A549 (cell line): ENCODE results near the gene NFE2L2. TPM values are rescaled to one million over a fixed set of nuclear protein-coding genes. Genes with fewer than 3 reads are reported as not detected.

Source experiments
- ATAC-seq, 2 experiments: fragments of 200-7000 bp in 1 of 2; fragments of >200 bp in 1 of 2; cut with Nextera tagmentation in 1 of 2; cut with Tn5 transposase in 1 of 2; 3 replicates each; pipeline versions ENCODE4 v1.8.0 to v1.9.1; 2018 to 2020; ENCODE audit warnings: mild to moderate bottlenecking in 1 of 2, moderate library complexity in 1 of 2
- CTCF ChIA-PET: fragments of 300-600 bp; sonication (Branson Sonifier 250); formaldehyde crosslinking; extraction: SDS; loops from one replicate; lab custom pipeline; 2021; ENCODE audit warnings: antibody characterized with exemption, inconsistent platforms; lab: Yijun Ruan, JAX
- POLR2A ChIA-PET: fragments of 350-600 bp; formaldehyde crosslinking; extraction: SDS; loops from one replicate; lab custom pipeline; 2021; ENCODE audit warnings: antibody characterized with exemption, inconsistent platforms; lab: Yijun Ruan, JAX
- DNase-seq, 2 experiments: peaks; one replicate each; pipeline versions ENCODE4 v3.0.0 to v3.0.0-alpha.2; 2011 to 2016; ENCODE audit warnings: low read depth in 1 of 2, low spot score in 1 of 2
- FAIRE-seq: peaks from 2 replicates; lab custom pipeline; 2011; peaks lifted over from hg19 to GRCh38; lab: Jason Lieb, UNC
- H3K27ac ChIP-seq, 2 experiments: fragments of >200 bp; sonication (Bioruptor Twin); formaldehyde crosslinking; 3 replicates each; pipeline ENCODE4 v1.5.1; 2016 to 2017
- H3K4me1 ChIP-seq: fragments of >200 bp; sonication (Bioruptor Twin); formaldehyde crosslinking; 3 replicates; pipeline ENCODE4 v1.6.1; 2016
- H3K4me2 ChIP-seq: fragments of >200 bp; sonication (Bioruptor Twin); formaldehyde crosslinking; 3 replicates; pipeline ENCODE4 v1.6.1; 2016
- H3K4me3 ChIP-seq: fragments of >200 bp; sonication (Bioruptor Twin); formaldehyde crosslinking; 3 replicates; pipeline ENCODE4 v1.5.1; 2016
- H3K9me3 ChIP-seq: fragments of >200 bp; sonication (Bioruptor Twin); formaldehyde crosslinking; 3 replicates; pipeline ENCODE4 v1.6.1; 2016
- CBX8 ChIP-seq: fragments of 200-600 bp; sonication (generic); IDR thresholded peaks from 2 replicates; pipeline ENCODE4 v1.6.1; 2016
- CEBPB ChIP-seq, 2 experiments: fragments of >200 bp in 1 of 2; sonication (Bioruptor Twin) in 1 of 2; formaldehyde crosslinking in 1 of 2; IDR thresholded peaks; 2 replicates each; pipeline ENCODE4 v1.6.1; 2012 to 2016
- CHD4 ChIP-seq: fragments of 200-600 bp; sonication (generic); IDR thresholded peaks from 2 replicates; pipeline ENCODE4 v1.6.1; 2016; ENCODE audit warnings: antibody characterized with exemption, mild to moderate bottlenecking, borderline replicate concordance
- FOSL2 ChIP-seq, 2 experiments: fragments of 450-650 bp in 1 of 2; fragments of >200 bp in 1 of 2; sonication (Bioruptor Twin) in 1 of 2; formaldehyde crosslinking; IDR thresholded peaks; 2 replicates each; pipeline versions ENCODE4 v1.5.0 to v1.6.1; 2016 to 2020; ENCODE audit warnings: mild to moderate bottlenecking in 1 of 2, moderate library complexity in 1 of 2
- HDAC2 ChIP-seq: fragments of 200-600 bp; sonication (generic); IDR thresholded peaks from 2 replicates; pipeline ENCODE4 v1.6.1; 2016
- HOXB13 ChIP-seq: fragments of 250-450 bp; sonication (Bioruptor Pico); IDR thresholded peaks from 2 replicates; pipeline ENCODE4 v1.5.0; 2020; ENCODE audit warnings: low read depth, mild to moderate bottlenecking, moderate library complexity
- JUNB ChIP-seq: fragments of >200 bp; sonication (Bioruptor Twin); formaldehyde crosslinking; IDR thresholded peaks from 2 replicates; pipeline ENCODE4 v1.6.1; 2016
- KDM1A ChIP-seq: fragments of 200-600 bp; sonication (generic); IDR thresholded peaks from 2 replicates; pipeline ENCODE4 v1.6.1; 2016; ENCODE audit warnings: low read depth, mild to moderate bottlenecking
- MYC ChIP-seq: IDR thresholded peaks from 2 replicates; pipeline ENCODE4 v1.6.1; 2012; ENCODE audit warnings: mild to moderate bottlenecking, inconsistent platforms, low read length, improper control_type of control experiment, borderline replicate concordance
- NFE2L2 ChIP-seq: fragments of 150-350 bp; conservative IDR thresholded peaks from 2 replicates; pipeline ENCODE4 v1.6.1; 2014; ENCODE audit warnings: low read length
- NPAS2 ChIP-seq: fragments of 250-450 bp; sonication (Bioruptor Pico); IDR thresholded peaks from 2 replicates; pipeline ENCODE4 v1.8.0; 2022; ENCODE audit warnings: mild to moderate bottlenecking, moderate library complexity, borderline replicate concordance
- POLR2A ChIP-seq: IDR thresholded peaks from 2 replicates; pipeline ENCODE4 v1.6.1; 2012; ENCODE audit warnings: mild to moderate bottlenecking, low read length
- POLR2AphosphoS2 ChIP-seq: conservative IDR thresholded peaks from 2 replicates; pipeline ENCODE4 v1.6.1; 2012; ENCODE audit warnings: low read length, improper control_type of control experiment, inconsistent platforms
- RAD21 ChIP-seq, 2 experiments: fragments of >200 bp in 1 of 2; sonication (Bioruptor Twin) in 1 of 2; formaldehyde crosslinking in 1 of 2; IDR thresholded peaks in 1 of 2; conservative IDR thresholded peaks in 1 of 2; 2 replicates in 1 of 2; 3 replicates in 1 of 2; pipeline ENCODE4 v1.6.1; 2012 to 2018; ENCODE audit warnings: inconsistent platforms in 1 of 2
- RARB ChIP-seq: fragments of 250-450 bp; sonication (Bioruptor Pico); IDR thresholded peaks from 2 replicates; pipeline ENCODE4 v1.8.0; 2021; ENCODE audit warnings: mild to moderate bottlenecking, moderate library complexity
- RFX5 ChIP-seq: fragments of 450-650 bp; IDR thresholded peaks from 2 replicates; pipeline ENCODE4 v1.7.1; 2014; ENCODE audit warnings: antibody characterized with exemption, mild to moderate bottlenecking, moderate library complexity
- TP53 ChIP-seq: fragments of 250-450 bp; sonication (Bioruptor Pico); IDR thresholded peaks from 2 replicates; pipeline ENCODE4 v1.5.0; 2021; ENCODE audit warnings: mild to moderate bottlenecking, moderate library complexity
- ZFP36 ChIP-seq: fragments of 450-650 bp; IDR thresholded peaks from 2 replicates; pipeline ENCODE4 v1.6.1; 2014; ENCODE audit warnings: borderline replicate concordance; ENCODE audit not compliant: partially characterized antibody
- ZNF302 ChIP-seq: fragments of 250-450 bp; sonication (Bioruptor Pico); IDR thresholded peaks from 2 replicates; pipeline ENCODE4 v1.9.0; 2021; ENCODE audit warnings: inconsistent platforms, mild to moderate bottlenecking, moderate library complexity
- WGBS: methylation state at CpG from one replicate; pipeline ENCODE4 v1.1.6; 2017; ENCODE audit errors: missing lambda C conversion rate; 5-methylcytosine and 5-hydroxymethylcytosine counted together
- polyA plus RNA-seq, 4 experiments: library from polyadenylated mRNA; depleted of rRNA in 3 of 4; stranded (reverse); fragments of >200 nt; fragmentation: RNase III in 1 of 4; extraction: RNeasy Plus Mini Kit Qiagen cat#74134 plus additional on column Dnase treatment in 1 of 4; gene quantifications; 2 replicates in 3 of 4; 3 replicates in 1 of 4; pipeline ENCODE4 v1.2.3, GENCODE V29; 2011 to 2017
- TF ChIP-seq, protein P1 (sequence below): fragments of 200-600 bp; sonication (generic); IDR thresholded peaks from 2 replicates; pipeline ENCODE4 v1.6.1; 2016; ENCODE audit warnings: antibody characterized with exemption, mild to moderate bottlenecking, moderate library complexity
- TF ChIP-seq, protein P2 (sequence below): IDR thresholded peaks from 2 replicates; pipeline ENCODE4 v1.6.1; 2012; ENCODE audit warnings: low read depth, borderline replicate concordance
- TF ChIP-seq, protein P3 (sequence below): IDR thresholded peaks from 2 replicates; pipeline ENCODE4 v1.6.1; 2012

NFE2L2 gene
- polyA plus RNA-seq, 2 of the 4 experiments (the other 2 are of a cell fraction) = 65.8 to 146 TPM

DNA sequence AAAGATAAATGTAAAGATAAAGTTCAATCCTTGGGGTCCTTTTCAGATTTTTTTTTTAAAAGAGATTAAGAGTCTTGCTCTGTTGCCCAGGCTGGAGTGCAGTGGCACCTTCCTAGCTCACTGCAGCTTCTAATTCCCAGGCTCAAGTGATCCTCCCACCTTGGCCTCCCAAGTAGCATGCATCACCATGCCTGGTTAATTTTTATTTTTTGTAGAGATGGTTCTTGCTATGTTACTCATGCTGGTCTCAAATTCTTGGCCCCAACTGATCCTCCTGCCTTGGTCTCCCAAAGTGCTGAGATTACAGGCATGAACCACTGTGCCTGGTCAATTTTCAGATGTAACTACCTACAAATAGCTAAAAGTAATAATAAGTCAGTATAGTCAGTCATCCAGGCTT lies 21.1 kb downstream of the NFE2L2 start:
- DNase-seq (peak in 1 of 2 experiments; percentile 58), FAIRE-seq (no peak)
- POLR2A ChIA-PET = interaction anchor here (3.9 kb wide), 1 partner anchor 21 kb away, joined by 25 read pairs; the partner anchor contains the start of gene NFE2L2
- Histone ChIP-seq H3K4me2 (peak overlapping the region; percentile 87), H3K4me3 (peak overlapping the region; percentile 16; the same call in 2 of the 3 replicates), H3K27ac (peak overlapping the region; percentile 86 to 92), H3K4me1 (peaks cover 98% of the 10 kb centered on the region), H3K9me3 (no peaks in the 10 kb centered on the region)
- CTCF ChIA-PET = interaction anchor here (0.7 to 1.5 kb wide), 4 partner anchors 20 to 79 kb away, joined by 5 to 7 read pairs (median 5); no protein-coding TSS in a partner anchor
- no peak for TF ChIP-seq CBX8
- no peak for TF ChIP-seq MYC
- no peak for TF ChIP-seq FOSL2 (IDR thresholded peaks at IDR 0.05)
- peak; percentile 35; the same call in 1 of the 2 replicates for TF ChIP-seq FOSL2 (CRISPR knock-in tag; IDR thresholded peaks at IDR 0.05)
- TF ChIP-seq JUNB = 0 out of 2 replicates have a peak, but pooled peaks have one; percentile 12
- TF ChIP-seq, all 56 proteins: peak for 2
- no peak for ATAC-seq

DNA sequence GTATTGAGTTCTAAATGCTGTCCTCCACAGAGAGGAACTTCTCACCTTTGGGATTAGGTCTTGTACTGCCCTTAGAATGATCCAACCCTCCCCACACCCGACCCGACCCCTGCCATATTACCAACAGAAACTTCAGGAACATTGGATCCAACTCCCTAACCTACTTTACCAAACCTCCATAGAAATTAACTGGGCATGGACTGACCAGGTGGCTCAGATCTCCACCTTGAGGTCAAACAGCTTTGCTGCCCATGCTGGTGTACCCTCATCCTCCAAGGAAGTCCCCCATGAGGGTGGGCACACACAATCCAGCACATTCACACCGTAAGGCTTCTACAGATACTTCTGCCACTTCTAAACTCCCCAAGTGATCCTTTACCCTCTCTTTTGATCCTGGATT lies 21.5 kb downstream of the NFE2L2 start:
- WGBS = 41% methylated on average over 3 of the region's 3 CpGs
- CTCF ChIA-PET = interaction anchor here (1.2 to 1.5 kb wide), 3 partner anchors 20 to 78 kb away, joined by 5 read pairs; no protein-coding TSS in a partner anchor
- ATAC-seq (peak in 1 of 2 experiments; percentile 1; a peak in 2 of 6 replicates), DNase-seq (no peak)
- TF ChIP-seq ZFP36 (no peak), CEBPB (IDR thresholded peaks at IDR 0.05) (no peak), FOSL2 (IDR thresholded peaks at IDR 0.05) (no peak), FOSL2 (CRISPR knock-in tag; IDR thresholded peaks at IDR 0.05) (no peak), ZNF302 (CRISPR knock-in tag) (no peak), NFE2L2 (no peak), RAD21 (conservative IDR thresholded peaks at IDR 0.05 in 1 of 2, IDR thresholded peaks at IDR 0.05 in 1 of 2) (no peak), POLR2AphosphoS2 (no peak), CHD4 (no peak), HOXB13 (CRISPR knock-in tag) (no peak), RFX5 (no peak), NPAS2 (no peak), RARB (no peak), KDM1A (no peak), HDAC2 (no peak), TP53 (CRISPR knock-in tag) (no peak), POLR2A (no peak)
- TF ChIP-seq, protein P1, sequence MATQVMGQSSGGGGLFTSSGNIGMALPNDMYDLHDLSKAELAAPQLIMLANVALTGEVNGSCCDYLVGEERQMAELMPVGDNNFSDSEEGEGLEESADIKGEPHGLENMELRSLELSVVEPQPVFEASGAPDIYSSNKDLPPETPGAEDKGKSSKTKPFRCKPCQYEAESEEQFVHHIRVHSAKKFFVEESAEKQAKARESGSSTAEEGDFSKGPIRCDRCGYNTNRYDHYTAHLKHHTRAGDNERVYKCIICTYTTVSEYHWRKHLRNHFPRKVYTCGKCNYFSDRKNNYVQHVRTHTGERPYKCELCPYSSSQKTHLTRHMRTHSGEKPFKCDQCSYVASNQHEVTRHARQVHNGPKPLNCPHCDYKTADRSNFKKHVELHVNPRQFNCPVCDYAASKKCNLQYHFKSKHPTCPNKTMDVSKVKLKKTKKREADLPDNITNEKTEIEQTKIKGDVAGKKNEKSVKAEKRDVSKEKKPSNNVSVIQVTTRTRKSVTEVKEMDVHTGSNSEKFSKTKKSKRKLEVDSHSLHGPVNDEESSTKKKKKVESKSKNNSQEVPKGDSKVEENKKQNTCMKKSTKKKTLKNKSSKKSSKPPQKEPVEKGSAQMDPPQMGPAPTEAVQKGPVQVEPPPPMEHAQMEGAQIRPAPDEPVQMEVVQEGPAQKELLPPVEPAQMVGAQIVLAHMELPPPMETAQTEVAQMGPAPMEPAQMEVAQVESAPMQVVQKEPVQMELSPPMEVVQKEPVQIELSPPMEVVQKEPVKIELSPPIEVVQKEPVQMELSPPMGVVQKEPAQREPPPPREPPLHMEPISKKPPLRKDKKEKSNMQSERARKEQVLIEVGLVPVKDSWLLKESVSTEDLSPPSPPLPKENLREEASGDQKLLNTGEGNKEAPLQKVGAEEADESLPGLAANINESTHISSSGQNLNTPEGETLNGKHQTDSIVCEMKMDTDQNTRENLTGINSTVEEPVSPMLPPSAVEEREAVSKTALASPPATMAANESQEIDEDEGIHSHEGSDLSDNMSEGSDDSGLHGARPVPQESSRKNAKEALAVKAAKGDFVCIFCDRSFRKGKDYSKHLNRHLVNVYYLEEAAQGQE = no peak
- TF ChIP-seq, protein P2, sequence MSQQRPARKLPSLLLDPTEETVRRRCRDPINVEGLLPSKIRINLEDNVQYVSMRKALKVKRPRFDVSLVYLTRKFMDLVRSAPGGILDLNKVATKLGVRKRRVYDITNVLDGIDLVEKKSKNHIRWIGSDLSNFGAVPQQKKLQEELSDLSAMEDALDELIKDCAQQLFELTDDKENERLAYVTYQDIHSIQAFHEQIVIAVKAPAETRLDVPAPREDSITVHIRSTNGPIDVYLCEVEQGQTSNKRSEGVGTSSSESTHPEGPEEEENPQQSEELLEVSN = no peak
- TF ChIP-seq, protein P3, sequence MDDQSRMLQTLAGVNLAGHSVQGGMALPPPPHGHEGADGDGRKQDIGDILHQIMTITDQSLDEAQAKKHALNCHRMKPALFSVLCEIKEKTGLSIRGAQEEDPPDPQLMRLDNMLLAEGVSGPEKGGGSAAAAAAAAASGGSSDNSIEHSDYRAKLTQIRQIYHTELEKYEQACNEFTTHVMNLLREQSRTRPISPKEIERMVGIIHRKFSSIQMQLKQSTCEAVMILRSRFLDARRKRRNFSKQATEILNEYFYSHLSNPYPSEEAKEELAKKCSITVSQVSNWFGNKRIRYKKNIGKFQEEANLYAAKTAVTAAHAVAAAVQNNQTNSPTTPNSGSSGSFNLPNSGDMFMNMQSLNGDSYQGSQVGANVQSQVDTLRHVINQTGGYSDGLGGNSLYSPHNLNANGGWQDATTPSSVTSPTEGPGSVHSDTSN = no peak
- TF ChIP-seq, all 56 proteins: peak for 0
- Histone ChIP-seq H3K9me3 (no peaks in the 10 kb centered on the region), H3K4me1 (peaks cover 98% of the 10 kb centered on the region), H3K4me2 (peak overlapping the region; percentile 87), H3K4me3 (peak overlapping the region; percentile 16; the same call in 1 of the 3 replicates), H3K27ac (peak overlapping the region; percentile 86 to 92)
- no peak for FAIRE-seq
- POLR2A ChIA-PET = interaction anchor here (3.9 kb wide), 1 partner anchor 21 kb away, joined by 25 read pairs; the partner anchor contains the start of gene NFE2L2
